Sciatic nerve (tissue), 2 donors: ENCODE results near the gene ATM. TPM values are rescaled to one million over a fixed set of nuclear protein-coding genes. Genes with fewer than 3 reads are reported as not detected.
"Not testable (repeated sequence)": the region's sequence is repeated elsewhere in the genome, so short reads cannot be mapped to it uniquely, and the experiment has no call there.

Source experiments
- ATAC-seq: fragments of 200-7000 bp; cut with Tn5 transposase; one replicate; pipeline ENCODE4 v1.9.1; 2020; ENCODE audit warnings: mild to moderate bottlenecking, moderate library complexity
- DNase-seq: peaks from one replicate; pipeline ENCODE4 v3.0.0-alpha.2; 2020; ENCODE audit warnings: low spot score
- intact Hi-C: fragments of 100-400 bp; cut with DNase I; formaldehyde crosslinking; loops from one replicate; pipeline ENCODE4 v1.14.2; 2022
- total RNA-seq: library from RNA; stranded (reverse); fragmentation: NEBNext Ultra II Directional; extraction: Animal tissue kit (Norgen Biotek cat#: 25700); gene quantifications from one replicate; pipeline ENCODE4 v1.2.1, GENCODE V29; 2021
- donor health status: DM: no; HTN: no; CAD: no.
- donor health status: DM: no; HTN: no; CAD: no.

ATM gene
- total RNA-seq, 1 donor from 2014 or later, result 140 TPM

DNA sequence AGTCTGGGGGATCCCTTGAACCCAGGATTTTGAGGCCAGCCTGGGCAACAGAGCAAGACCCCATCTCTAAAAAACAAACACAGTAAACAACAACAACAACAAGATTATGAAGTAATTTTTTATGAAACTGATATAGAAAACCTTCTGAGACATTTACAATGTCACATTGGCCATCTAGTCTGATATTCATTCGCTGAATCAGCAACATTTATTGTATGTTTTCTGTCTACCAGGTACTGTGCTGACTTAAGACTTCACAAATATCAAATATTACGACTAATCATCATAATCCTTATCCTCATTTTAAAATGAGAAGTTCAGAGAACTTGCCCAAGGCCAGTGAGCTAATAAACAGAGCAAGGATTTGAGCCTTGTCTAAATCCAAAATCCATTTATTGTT lies 120.8 kb downstream of the ATM start:
- DNase-seq, result no peak
- intact Hi-C loops, result no loop called here
- ATAC-seq, result no peak

DNA sequence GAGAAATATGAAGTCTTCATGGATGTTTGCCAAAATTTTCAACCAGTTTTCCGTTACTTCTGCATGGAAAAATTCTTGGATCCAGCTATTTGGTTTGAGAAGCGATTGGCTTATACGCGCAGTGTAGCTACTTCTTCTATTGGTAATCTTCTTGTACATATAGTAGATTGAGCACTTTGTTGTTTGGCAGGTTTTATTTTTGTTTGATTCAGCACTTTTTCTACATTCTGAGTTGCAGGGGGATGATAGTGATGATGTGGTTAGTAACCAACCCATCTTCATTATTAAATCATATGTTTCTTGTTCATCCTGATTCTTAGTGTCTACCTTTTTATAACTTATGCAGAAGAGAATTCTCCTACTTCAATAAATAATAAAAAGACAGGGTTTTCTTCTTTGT lies 122.9 kb downstream of the ATM start:
- ATAC-seq (no peak), DNase-seq (no peak)
- intact Hi-C loops, result no loop called here

GRCh38 chr11:108346451-108346850 lies 123.6 kb downstream of the ATM start:
- intact Hi-C loops, result no loop called here
- ATAC-seq (no peak), DNase-seq (no peak)

DNA sequence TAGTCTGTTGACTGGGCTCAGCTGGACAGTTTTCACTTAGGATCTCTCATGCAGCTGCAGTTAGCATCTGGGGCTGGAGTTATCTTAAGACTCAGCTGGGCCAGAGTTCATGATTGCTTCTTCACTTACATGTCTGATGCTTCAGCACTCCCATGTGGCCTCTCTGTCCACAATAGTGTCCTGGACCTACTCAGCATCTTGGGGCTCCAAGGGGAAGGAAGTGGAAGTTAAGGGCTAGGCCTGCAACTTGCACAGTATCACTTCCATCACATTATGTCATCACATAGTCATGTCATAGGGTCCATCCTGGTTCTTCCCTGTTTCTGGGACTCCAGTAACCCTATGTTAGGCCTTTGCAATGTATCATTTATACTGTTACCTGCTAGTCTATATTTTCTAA lies 128.6 kb downstream of the ATM start:
- DNase-seq (no peak), ATAC-seq (no peak)
- intact Hi-C loops, result no loop called here

GRCh38 chr11:108364159-108364558 lies 141.3 kb downstream of the ATM start:
- intact Hi-C loops, result no loop called here
- no peak for ATAC-seq
- no peak for DNase-seq

DNA sequence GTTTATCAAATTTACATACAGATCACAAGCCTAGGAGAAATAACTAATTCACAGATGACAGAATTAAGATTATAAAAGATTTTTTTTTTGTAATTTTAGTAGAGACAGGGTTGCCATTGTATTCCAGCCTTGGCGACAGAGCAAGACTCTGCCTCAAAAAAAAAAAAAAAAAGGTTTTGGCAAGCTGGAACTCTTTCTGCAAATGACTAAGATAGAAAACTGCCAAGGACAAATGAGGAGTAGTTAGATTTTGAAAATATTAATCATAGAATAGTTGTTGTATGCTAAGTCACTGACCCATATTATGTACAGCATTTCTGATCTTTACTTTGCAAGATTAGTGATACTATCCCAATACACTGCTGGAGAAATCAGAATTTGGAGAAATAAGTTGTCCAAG lies 145.3 kb downstream of the ATM start:
- DNase-seq (no peak), ATAC-seq (no peak)
- intact Hi-C loops, result no loop called here

- DNase-seq, result no peak
- intact Hi-C loops, result no loop called here
- no peak for ATAC-seq
These were observed 146.2 kb downstream of the ATM start for GRCh38 chr11:108369064-108369463.

DNA sequence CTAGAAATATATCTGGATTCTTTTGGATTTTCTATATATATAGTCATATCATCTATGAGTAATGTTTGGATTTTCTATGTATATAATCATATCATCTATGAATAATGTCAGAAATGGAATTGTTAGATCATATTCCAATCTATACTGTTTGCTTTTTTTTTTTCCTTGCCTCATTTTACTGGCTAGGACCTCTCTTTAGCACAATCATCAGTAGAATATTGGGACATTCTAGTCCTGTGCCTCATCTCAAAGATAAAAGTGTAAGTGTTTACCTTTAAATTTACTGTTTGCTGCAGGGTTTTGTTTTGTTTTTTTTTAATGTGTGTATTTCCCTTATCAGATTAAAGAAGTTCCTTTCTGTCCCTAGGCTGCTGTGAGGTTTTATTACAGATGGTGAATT lies 147.4 kb downstream of the ATM start:
- ATAC-seq (no peak), DNase-seq (no peak)

DNA sequence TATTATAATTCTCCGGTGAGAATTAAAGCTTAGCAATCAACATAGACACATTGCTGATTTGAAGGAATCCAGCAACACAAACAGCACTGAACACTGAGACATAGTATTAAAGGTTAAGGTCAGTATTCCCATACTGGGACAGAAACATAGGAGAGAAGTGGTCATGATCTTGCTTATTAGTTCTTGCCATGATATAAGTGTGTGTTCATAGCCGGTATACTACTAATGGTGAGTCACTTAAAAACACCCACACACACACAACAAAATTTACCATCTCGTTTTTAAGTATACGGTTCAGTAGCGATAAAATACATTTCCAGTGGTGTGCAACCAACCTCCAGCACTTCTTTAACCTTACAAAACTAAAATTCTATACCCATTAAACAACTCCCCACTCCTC lies 148.1 kb downstream of the ATM start:
- no peak for DNase-seq
- no peak for ATAC-seq
- intact Hi-C loops, result no loop called here

More for the DNA sequence above, 147.4 kb downstream of the ATM start:
- intact Hi-C loops, result no loop called here

- DNase-seq, ATAC-seq, intact Hi-C loops: not testable (repeated sequence)
These were observed 150.6 kb downstream of the ATM start for GRCh38 chr11:108373505-108373904.

DNA sequence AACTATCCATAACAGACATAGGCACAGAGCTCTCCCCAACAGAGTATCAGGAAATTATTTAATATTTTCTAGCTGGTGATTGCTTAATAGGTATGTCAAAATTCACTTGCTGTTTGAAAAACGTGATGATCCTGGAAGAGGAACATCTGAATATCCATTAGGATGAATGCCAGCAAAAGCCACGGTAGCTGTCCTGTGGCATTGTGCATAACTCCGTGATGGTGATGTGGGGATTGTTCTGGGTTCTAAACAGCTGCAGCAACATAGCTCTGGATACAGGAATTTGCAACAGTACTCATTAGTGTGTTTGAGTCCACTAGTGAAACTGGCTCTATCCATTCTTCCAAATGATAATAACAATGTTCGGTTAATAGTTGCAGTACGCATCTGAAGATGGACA lies 165.7 kb downstream of the ATM start:
- no peak for ATAC-seq
- no peak for DNase-seq
- intact Hi-C loops, result no loop called here

GRCh38 chr11:108392353-108392752 lies 169.5 kb downstream of the ATM start:
- no peak for ATAC-seq
- DNase-seq, result no peak
- intact Hi-C loops, result no loop called here

DNA sequence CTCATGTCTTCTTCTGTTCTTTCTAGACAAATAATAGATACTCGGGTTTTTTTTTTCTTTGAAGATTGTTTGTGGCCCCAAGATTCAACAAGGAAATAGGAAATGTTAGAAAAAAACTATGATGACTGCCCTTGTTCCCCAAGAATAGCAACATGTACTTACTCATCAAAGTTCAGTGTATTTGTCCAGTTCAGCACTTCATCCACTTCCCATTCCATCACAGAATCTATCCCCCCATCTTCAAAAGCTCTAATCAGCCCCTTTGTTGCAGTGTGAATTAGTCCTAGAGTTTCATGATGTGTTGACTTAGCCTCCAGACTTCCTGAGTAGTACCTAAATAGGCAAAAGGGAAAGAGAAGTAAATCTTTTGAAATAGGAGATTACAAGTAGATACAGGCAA lies 170.2 kb downstream of the ATM start:
- intact Hi-C loops, result no loop called here

DNA sequence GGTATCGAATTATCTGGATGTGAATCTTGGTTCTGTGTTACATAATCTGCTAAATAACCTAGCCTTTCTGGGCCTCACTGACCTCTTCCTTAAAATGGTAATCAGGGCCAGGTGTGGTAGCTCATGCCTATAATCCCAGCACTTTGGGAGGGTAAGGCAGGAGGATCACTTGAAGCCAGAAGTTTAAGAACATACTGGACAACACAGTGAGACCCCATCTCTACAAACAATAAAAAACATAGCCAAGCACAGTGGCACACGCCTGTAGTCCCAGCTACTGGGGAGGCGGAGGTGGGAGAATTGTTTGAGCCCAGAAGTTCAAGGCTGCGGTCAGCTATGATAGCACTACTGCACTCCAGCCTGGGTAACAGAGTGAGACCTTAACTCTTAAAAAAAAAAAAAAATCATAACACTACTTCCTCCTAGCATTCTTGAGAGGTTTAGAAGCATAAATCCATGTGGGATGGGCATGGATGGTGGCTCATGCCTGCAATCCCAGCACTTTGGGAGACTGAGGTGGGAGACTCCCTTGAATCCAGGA lies 171.9 kb downstream of the ATM start:
- no peak for DNase-seq
- intact Hi-C loops, result no loop called here
- ATAC-seq, result no peak

More for the DNA sequence above, 170.2 kb downstream of the ATM start:
- ATAC-seq (peak; percentile 34), DNase-seq (no peak)

- intact Hi-C loops, ATAC-seq, DNase-seq: not testable (repeated sequence)
These were observed 173.8 kb downstream of the ATM start for GRCh38 chr11:108396672-108397071.

DNA sequence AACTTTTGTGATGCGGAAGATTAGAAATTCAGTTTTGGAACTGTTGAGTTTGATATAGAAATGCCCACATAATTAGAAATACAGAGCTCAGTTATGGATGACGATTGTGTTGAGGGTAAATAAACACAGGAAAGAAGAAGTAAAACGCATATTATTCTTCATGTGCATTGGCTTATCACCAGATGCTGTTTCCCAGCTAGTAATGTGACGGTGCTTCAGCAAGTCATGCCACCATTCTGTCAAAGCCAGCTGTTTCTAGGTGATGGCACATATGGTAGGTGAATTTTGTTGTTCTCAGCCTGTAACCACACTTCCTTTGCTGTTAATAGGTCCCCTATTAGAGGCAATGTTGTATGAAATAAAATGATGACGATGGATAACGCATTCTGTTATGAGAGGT lies 175.6 kb downstream of the ATM start:
- intact Hi-C loops, result no loop called here
- ATAC-seq (no peak), DNase-seq (no peak)

GRCh38 chr11:108402241-108402640 lies 179.4 kb downstream of the ATM start:
- intact Hi-C loops, result no loop called here
- no peak for DNase-seq
- no peak for ATAC-seq

- ATAC-seq (no peak), DNase-seq (no peak)
- intact Hi-C loops, result no loop called here
These were observed 180.2 kb downstream of the ATM start for GRCh38 chr11:108403052-108403451.

- intact Hi-C loops, result no loop called here
- no peak for ATAC-seq
- no peak for DNase-seq
These were observed 182.8 kb downstream of the ATM start for GRCh38 chr11:108405706-108406105.

- no peak for DNase-seq
- intact Hi-C loops, result no loop called here
- ATAC-seq, result no peak
These were observed 192.1 kb downstream of the ATM start for GRCh38 chr11:108414958-108415357.

GRCh38 chr11:108417551-108417950 lies 194.7 kb downstream of the ATM start:
- DNase-seq, intact Hi-C loops, ATAC-seq: not testable (repeated sequence)
